Neuronal stem cell (in vitro differentiated cells): ENCODE results near the gene CXCR6.

Experiments used
- DNase-seq: peaks from one replicate; pipeline ENCODE4 v3.0.0-alpha.2; 2013; ENCODE audit warnings: low spot score
- H2AFZ ChIP-seq: one replicate; pipeline ENCODE4 v1.6.1; 2013; ENCODE audit warnings: mild to moderate bottlenecking, low read length, inconsistent platforms
- H2AK5ac ChIP-seq: 2 replicates; pipeline ENCODE4 v1.6.1; 2013; ENCODE audit warnings: low read depth, mild to moderate bottlenecking, inconsistent platforms, low read length, moderate library complexity, mixed read lengths
- H2BK120ac ChIP-seq: 2 replicates; pipeline ENCODE4 v1.6.1; 2013; ENCODE audit warnings: low read depth, mild to moderate bottlenecking, inconsistent platforms, low read length, moderate library complexity, mixed read lengths
- H2BK12ac ChIP-seq: one replicate; pipeline ENCODE4 v1.6.1; 2013; ENCODE audit warnings: low read length, inconsistent platforms
- H2BK15ac ChIP-seq: 2 replicates; pipeline ENCODE4 v1.6.1; 2013; ENCODE audit warnings: mild to moderate bottlenecking, low read length, inconsistent platforms, mixed read lengths
- H2BK5ac ChIP-seq: one replicate; pipeline ENCODE4 v1.6.1; 2013; ENCODE audit warnings: inconsistent platforms, mild to moderate bottlenecking, low read length, moderate library complexity
- H3K14ac ChIP-seq: one replicate; pipeline ENCODE4 v1.6.1; 2013; ENCODE audit warnings: low read length, inconsistent platforms
- H3K18ac ChIP-seq: 2 replicates; pipeline ENCODE4 v1.6.1; 2013; ENCODE audit warnings: low read length, inconsistent platforms
- H3K23ac ChIP-seq: 2 replicates; pipeline ENCODE4 v1.6.1; 2013; ENCODE audit warnings: low read depth, mild to moderate bottlenecking, mixed read lengths, low read length, inconsistent platforms; ENCODE audit not compliant: poor library complexity
- H3K27ac ChIP-seq: replicated peaks from 3 replicates; pipeline ENCODE4 v1.5.1; 2013; ENCODE audit warnings: low read length, inconsistent platforms
- H3K27me3 ChIP-seq, 3 experiments: 2 replicates each; pipeline ENCODE4 v1.6.1; 2013; ENCODE audit warnings: low read length in 3 of 3, mild to moderate bottlenecking in 2 of 3, inconsistent platforms in 1 of 3, low read depth in 1 of 3, mixed read lengths in 1 of 3, moderate library complexity in 1 of 3; ENCODE audit not compliant: control insufficient read depth in 3 of 3, insufficient read depth in 3 of 3
- H3K36me3 ChIP-seq, 2 donors: replicated peaks in 1 of 2; 2 replicates each; pipeline ENCODE4 v1.6.1; 2013; ENCODE audit warnings: low read length in 2 of 2; ENCODE audit not compliant: control insufficient read depth in 2 of 2, insufficient read depth in 2 of 2
- H3K4ac ChIP-seq: 2 replicates; pipeline ENCODE4 v1.6.1; 2013; ENCODE audit warnings: inconsistent platforms, mild to moderate bottlenecking, low read length, moderate library complexity
- H3K4me1 ChIP-seq, 2 donors: 1 replicate in 1 of 2; 2 replicates in 1 of 2; pipeline ENCODE4 v1.6.1; 2013; ENCODE audit warnings: low read length in 2 of 2, low read depth in 1 of 2; ENCODE audit not compliant: control insufficient read depth in 2 of 2, insufficient read depth in 1 of 2
- H3K4me2 ChIP-seq: one replicate; pipeline ENCODE4 v1.6.1; 2013; ENCODE audit warnings: mild to moderate bottlenecking, low read length, inconsistent platforms; ENCODE audit not compliant: insufficient read depth, poor library complexity, severe bottlenecking
- H3K4me3 ChIP-seq, 2 donors: 2 replicates each; pipeline ENCODE4 v1.5.1; 2013; ENCODE audit warnings: low read length in 2 of 2, mild to moderate bottlenecking in 2 of 2, inconsistent platforms in 1 of 2, moderate library complexity in 1 of 2
- H3K79me1 ChIP-seq: one replicate; pipeline ENCODE4 v1.6.1; 2013; ENCODE audit warnings: low read depth, mild to moderate bottlenecking, inconsistent platforms, low read length, moderate library complexity
- H3K9ac ChIP-seq: one replicate; pipeline ENCODE4 v1.6.1; 2013; ENCODE audit warnings: mild to moderate bottlenecking, low read depth, low read length, inconsistent platforms; ENCODE audit not compliant: poor library complexity
- H3K9me3 ChIP-seq, 2 donors: replicated peaks in 1 of 2; 2 replicates each; pipeline versions ENCODE3 to v1.6.1; 2013; ENCODE audit warnings: low read length in 2 of 2, mild to moderate bottlenecking in 2 of 2, inconsistent platforms in 1 of 2, low read depth in 1 of 2, mixed read lengths in 1 of 2, moderate library complexity in 1 of 2; ENCODE audit not compliant: control insufficient read depth in 2 of 2, insufficient read depth in 1 of 2
- H4K8ac ChIP-seq: one replicate; pipeline ENCODE4 v1.6.1; 2013; ENCODE audit warnings: low read depth, mild to moderate bottlenecking, inconsistent platforms, low read length, moderate library complexity
- H4K91ac ChIP-seq: one replicate; pipeline ENCODE4 v1.6.1; 2013; ENCODE audit warnings: low read length, low read depth, mild to moderate bottlenecking, inconsistent platforms; ENCODE audit not compliant: poor library complexity
- WGBS, 2 donors: extraction: QIAGEN DNeasy Blood & Tissue Kit; methylation state at CpG; one replicate each; pipeline ENCODE4 v1.1.7; 2013; ENCODE audit warnings: missing lambda C conversion rate in 2 of 2, mixed read lengths in 1 of 2; ENCODE audit not compliant: insufficient read length in 2 of 2, insufficient replicate concordance in 1 of 2; ENCODE audit errors: extremely low coverage in 2 of 2; 5-methylcytosine and 5-hydroxymethylcytosine counted together

The CXCR6 gene

GRCh38 chr3:45952456-45952855, 9.2 kb downstream of the CXCR6 start:
- Histone ChIP-seq H3K9ac (no peak overlapping the region), H3K27me3 (no peaks in the 10 kb centered on the region), H4K91ac (no peak overlapping the region), H3K23ac (no peak overlapping the region), H2BK12ac (no peak overlapping the region), H3K4me3 (no peak overlapping the region), H3K14ac (no peak overlapping the region), H2AFZ (no peak overlapping the region), H3K27ac (no peak overlapping the region), H3K9me3 (no peaks in the 10 kb centered on the region), H3K18ac (no peak overlapping the region), H2BK5ac (no peak overlapping the region), H3K36me3 (peaks cover 54 to 91% of the 10 kb centered on the region in 2 donors), H3K4me2 (no peak overlapping the region), H2BK15ac (no peak overlapping the region), H3K79me1 (no peaks in the 10 kb centered on the region), H4K8ac (no peak overlapping the region), H3K4ac (no peak overlapping the region), H3K4me1 (peaks cover 0 to under 1% of the 10 kb centered on the region in 2 donors), H2AK5ac (no peak overlapping the region), H2BK120ac (no peak overlapping the region)
- DNase-seq: no peak
- WGBS, 2 donors: no CpG with 5 or more reads among the region's 4 CpGs

GRCh38 chr3:45953536-45953935, 10.3 kb downstream of the CXCR6 start:
- no peak overlapping the region for H2BK12ac ChIP-seq
- H3K79me1 ChIP-seq: no peaks in the 10 kb centered on the region
- no peak overlapping the region for H3K4ac ChIP-seq
- H3K27me3 ChIP-seq: no peaks in the 10 kb centered on the region
- H2AK5ac ChIP-seq: no peak overlapping the region
- no CpG with 5 or more reads among the region's 4 CpGs for WGBS, 2 donors
- H4K91ac ChIP-seq: no peak overlapping the region
- H3K4me1 ChIP-seq: peaks cover 0 to 4% of the 10 kb centered on the region in 2 donors
- no peak overlapping the region for H3K18ac ChIP-seq
- H3K9me3 ChIP-seq: no peaks in the 10 kb centered on the region
- H2AFZ ChIP-seq: no peak overlapping the region
- H3K36me3 ChIP-seq: peaks cover 57 to 91% of the 10 kb centered on the region in 2 donors
- no peak overlapping the region for H3K23ac ChIP-seq
- H2BK120ac ChIP-seq: no peak overlapping the region
- H3K9ac ChIP-seq: no peak overlapping the region
- no peak overlapping the region for H4K8ac ChIP-seq
- no peak overlapping the region for H3K4me3 ChIP-seq
- no peak overlapping the region for H3K27ac ChIP-seq
- no peak overlapping the region for H2BK15ac ChIP-seq
- no peak overlapping the region for H3K14ac ChIP-seq
- no peak overlapping the region for H2BK5ac ChIP-seq
- DNase-seq: no peak
- H3K4me2 ChIP-seq: no peak overlapping the region

DNA sequence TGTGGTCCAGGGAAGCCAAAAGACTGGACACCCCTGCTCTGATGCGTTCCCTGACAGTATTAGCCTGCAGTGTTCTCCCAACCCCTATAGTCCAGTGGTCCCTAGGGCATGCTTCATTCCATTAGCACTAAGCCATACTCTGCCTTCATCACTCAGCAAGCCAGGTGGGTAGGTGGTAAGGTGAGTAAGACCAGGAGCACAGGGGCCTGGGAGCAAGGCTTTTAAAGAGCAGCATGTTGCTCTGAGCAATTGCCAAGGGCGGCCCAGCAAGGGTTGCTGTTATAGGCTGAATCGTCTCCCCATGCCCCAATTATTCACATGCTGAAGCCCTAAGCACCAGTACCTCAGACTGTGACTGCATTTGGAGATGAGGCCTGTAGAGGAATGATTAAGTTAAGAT, 11.0 kb downstream of the CXCR6 start:
- Histone ChIP-seq H3K4me3 (no peak overlapping the region), H2BK5ac (no peak overlapping the region), H3K4me1 (peaks cover 0 to 4% of the 10 kb centered on the region in 2 donors), H2BK12ac (no peak overlapping the region), H2AK5ac (no peak overlapping the region), H3K9ac (no peak overlapping the region), H3K14ac (no peak overlapping the region), H3K9me3 (no peaks in the 10 kb centered on the region), H2BK120ac (no peak overlapping the region), H4K91ac (no peak overlapping the region), H3K27me3 (no peaks in the 10 kb centered on the region), H2AFZ (no peak overlapping the region), H3K36me3 (peaks cover 59 to 91% of the 10 kb centered on the region in 2 donors), H3K23ac (no peak overlapping the region), H3K27ac (no peak overlapping the region), H3K18ac (no peak overlapping the region), H3K79me1 (no peaks in the 10 kb centered on the region), H4K8ac (no peak overlapping the region), H3K4ac (no peak overlapping the region), H3K4me2 (no peak overlapping the region), H2BK15ac (no peak overlapping the region)
- no peak for DNase-seq
- no CpG with 5 or more reads among the region's 3 CpGs for WGBS, 2 donors

DNA sequence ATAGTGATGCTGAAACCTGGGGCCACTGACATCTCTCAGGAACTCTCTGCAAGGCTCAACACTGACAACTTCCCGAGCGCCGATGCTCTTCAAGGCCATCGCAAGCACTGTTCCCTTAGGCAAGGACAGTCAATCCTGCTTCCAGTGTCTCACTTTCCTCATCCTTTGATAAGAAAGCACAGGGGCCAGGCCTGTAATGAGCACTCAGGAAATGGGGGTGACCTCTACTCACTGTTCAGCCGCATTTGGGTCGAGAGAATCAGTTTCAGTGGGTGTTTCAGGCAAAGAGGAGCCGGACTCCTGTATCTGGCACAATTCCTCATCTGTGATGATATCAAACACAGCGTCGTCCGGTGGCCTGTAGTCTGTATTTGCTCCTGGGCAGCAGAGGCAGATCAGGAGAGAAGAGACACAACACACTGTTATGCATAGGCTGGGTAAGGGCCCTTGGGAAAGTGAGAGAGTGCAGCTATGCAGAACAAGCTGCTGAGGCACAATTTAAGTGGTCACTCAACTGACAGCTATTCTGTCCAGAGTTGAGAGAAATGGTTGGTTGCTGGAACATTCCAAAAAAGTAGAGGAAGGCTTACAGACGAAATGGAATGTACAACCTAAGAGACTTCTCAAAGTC, 11.9 kb downstream of the CXCR6 start:
- H3K9me3 ChIP-seq: no peaks in the 10 kb centered on the region
- no peak overlapping the region for H2AK5ac ChIP-seq
- H3K4ac ChIP-seq: no peak overlapping the region
- no peak overlapping the region for H4K8ac ChIP-seq
- DNase-seq: no peak
- no peak overlapping the region for H2BK5ac ChIP-seq
- H3K4me1 ChIP-seq: peaks cover 0 to 4% of the 10 kb centered on the region in 2 donors
- WGBS, 2 donors: no CpG with 5 or more reads among the region's 11 CpGs
- no peak overlapping the region for H2BK15ac ChIP-seq
- H2BK120ac ChIP-seq: no peak overlapping the region
- no peak overlapping the region for H3K27ac ChIP-seq
- peaks cover 62 to 95% of the 10 kb centered on the region in 2 donors for H3K36me3 ChIP-seq
- H2BK12ac ChIP-seq: no peak overlapping the region
- no peaks in the 10 kb centered on the region for H3K27me3 ChIP-seq
- no peak overlapping the region for H3K4me3 ChIP-seq
- no peak overlapping the region for H3K4me2 ChIP-seq
- H3K23ac ChIP-seq: peak overlapping the region; percentile 3
- H3K18ac ChIP-seq: no peak overlapping the region
- H3K79me1 ChIP-seq: no peaks in the 10 kb centered on the region
- no peak overlapping the region for H4K91ac ChIP-seq
- H3K9ac ChIP-seq: no peak overlapping the region
- H2AFZ ChIP-seq: no peak overlapping the region
- H3K14ac ChIP-seq: no peak overlapping the region
